ENCODE results near the gene SMOC2. TPM values are rescaled to one million over a fixed set of nuclear protein-coding genes. Genes with fewer than 3 reads are reported as not detected.

Gene SMOC2
- total RNA-seq, 1 experiment from 2014 or later, result 2.1 TPM

- Histone ChIP-seq H4K20me1 (ENCODE audit: control insufficient read depth, insufficient read depth, insufficient read length) (no peaks in the 10 kb centered on the region), H2AFZ (ENCODE audit: low read length) (no peak overlapping the region), H2BK15ac (ENCODE audit: low read depth, low read length) (no peak overlapping the region), H4K91ac (ENCODE audit: insufficient read length, low read depth, low read length) (no peak overlapping the region), H3K18ac (ENCODE audit: insufficient read length, low read depth, low read length) (no peak overlapping the region), H3K23ac (ENCODE audit: insufficient read length, low read depth, low read length) (no peak overlapping the region), H3K4me1 (ENCODE audit: insufficient read depth, low read length) (peaks cover 7% of the 10 kb centered on the region; the same call in 1 of the 2 replicates), H3K23me2 (ENCODE audit: insufficient read length, low read depth, low read length, poor library complexity, severe bottlenecking) (no peaks in the 10 kb centered on the region), H3K4ac (ENCODE audit: low read depth, low read length) (no peak overlapping the region), H2BK20ac (ENCODE audit: low read depth, low read length, poor library complexity, severe bottlenecking) (no peak overlapping the region), H3K79me1 (ENCODE audit: insufficient read depth, low read depth, low read length, poor library complexity, severe bottlenecking) (no peaks in the 10 kb centered on the region), H2BK5ac (ENCODE audit: insufficient read length, low read length) (no peak overlapping the region), H3K27me3 (ENCODE audit: insufficient read depth, low read length) (no peaks in the 10 kb centered on the region), H2BK120ac (ENCODE audit: low read depth, low read length, poor library complexity, severe bottlenecking) (no peak overlapping the region), H3K27ac (ENCODE audit: insufficient read length, low read depth, low read length) (no peak overlapping the region), H4K5ac (ENCODE audit: insufficient read length, low read depth, low read length) (no peak overlapping the region), H3T11ph (ENCODE audit: low read length) (no peak overlapping the region), H3K4me2 (ENCODE audit: insufficient read depth, insufficient read length, low read length) (no peak overlapping the region), H3K9ac (ENCODE audit: extremely low read depth, insufficient read length, low read length) (no peak overlapping the region), H2BK12ac (ENCODE audit: insufficient read length, low read depth, low read length) (no peak overlapping the region), H4K8ac (replicated peaks; ENCODE audit: insufficient read length, low read depth, low read length) (no peak overlapping the region), H2AK5ac (ENCODE audit: insufficient read length, low read length) (no peak overlapping the region), H3K56ac (ENCODE audit: insufficient read length, low read depth, low read length) (no peak overlapping the region), H3K9me3 (ENCODE audit: control insufficient read depth, low read depth, low read length) (no peaks in the 10 kb centered on the region), H3K79me2 (ENCODE audit: insufficient read depth, low read length) (no peaks in the 10 kb centered on the region), H3K14ac (ENCODE audit: insufficient read depth, low read length) (no peak overlapping the region)
- peaks cover 0 to 2% of the 10 kb centered on the region in 2 experiments; a peak in 1 of 5 replicates for H3K9me3 Mint-ChIP-seq
- WGBS (ENCODE audit: extremely low coverage, insufficient read length, low lambda C conversion rate), result no CpG with 5 or more reads among the region's 6 CpGs
- TF ChIP-seq CTCF (conservative IDR thresholded peaks at IDR 0.05), result no peak
- H3K27me3 Mint-ChIP-seq (ENCODE audit: low read depth), result peaks cover 8% of the 10 kb centered on the region
- H3K36me3 Mint-ChIP-seq (ENCODE audit: insufficient read depth in 1 of 3, low read depth in 3 of 3), result no peaks in the 10 kb centered on the region; a peak in 2 of 7 replicates
- H3K4me1 Mint-ChIP-seq, result peaks cover 22 to 32% of the 10 kb centered on the region in 2 experiments
- no peak for DNase-seq
- no peak overlapping the region for H3K4me3 Mint-ChIP-seq
- H3K27ac Mint-ChIP-seq, result no peak overlapping the region; a peak in 1 of 7 replicates
Measured at GRCh38 chr6:168628176-168628553, 187.2 kb downstream of the SMOC2 start.
